ENCODE measurements around the gene ANKRD23.

- TF ChIP-seq TAF1 (IDR thresholded peaks at IDR 0.05; ENCODE audit: borderline replicate concordance, insufficient read depth, low read length), result no peak
- TF ChIP-seq POLR2AphosphoS5 (IDR thresholded peaks at IDR 0.05; ENCODE audit: low read depth, low read length), result no peak
- no peak for TF ChIP-seq SIN3A (IDR thresholded peaks at IDR 0.05; ENCODE audit: borderline replicate concordance, insufficient read depth, low read length)
- TF ChIP-seq REST (IDR thresholded peaks at IDR 0.05; ENCODE audit: insufficient read depth in 1 of 2, low read depth in 2 of 2, low read length in 2 of 2), result no peak
Observed at GRCh38 chr2:96882230-96882629, 38.4 kb upstream of the ANKRD23 start.

Data from PFSK-1 (cell line).